ENCODE measurements around the gene GATD1. TPM values are rescaled to one million over a fixed set of nuclear protein-coding genes. Genes with fewer than 3 reads are reported as not detected.

The GATD1 gene
- polyA plus RNA-seq, 2 of the 4 experiments (the other 2 are of a cell fraction) = 14.5 to 43.1 TPM

DNA sequence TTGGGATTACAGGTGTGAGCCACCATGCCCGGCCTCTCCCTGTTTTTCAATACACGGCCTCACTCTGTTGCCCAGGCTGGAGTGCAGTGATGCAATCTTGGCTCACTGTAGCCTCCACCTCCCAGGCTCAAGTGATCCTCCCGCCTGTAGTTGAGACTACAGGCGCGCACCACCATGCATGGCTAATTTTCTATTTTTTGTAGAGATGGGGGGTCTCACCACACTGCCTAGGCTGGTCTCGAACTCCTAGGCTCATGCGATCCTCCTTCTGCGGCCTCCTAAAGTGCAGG is 11.5 kb downstream of the GATD1 start:
- WGBS (ENCODE audit: missing lambda C conversion rate) = 94% methylated on average over 8 of the region's 8 CpGs
- Histone ChIP-seq H3K9me3 (no peaks in the 10 kb centered on the region), H3K4me2 (no peak overlapping the region), H3K27ac (peak overlapping the region in 1 of 2 experiments; percentile 56; a peak in 2 of 6 replicates), H3K4me3 (no peak overlapping the region), H3K4me1 (peaks cover 29% of the 10 kb centered on the region)
- ATAC-seq = no peak; a peak in 1 of 6 replicates
- CTCF ChIA-PET = interaction anchor here (0.7 to 5.4 kb wide), 14 partner anchors 9 to 155 kb away, joined by 3 to 44 read pairs (median 4); partner anchors contain the start of genes GATD1 and TALDO1
- TF ChIP-seq CEBPB (IDR thresholded peaks at IDR 0.05) (peak in 1 of 2 experiments; percentile 63; a peak in 1 of 4 replicates), KDM5A (IDR thresholded peaks at IDR 0.05) (no peak)
- POLR2A ChIA-PET = no interaction called here
- FAIRE-seq = no peak
- DNase-seq (ENCODE audit: low read depth in 1 of 2, low spot score in 1 of 2) = no peak

DNA sequence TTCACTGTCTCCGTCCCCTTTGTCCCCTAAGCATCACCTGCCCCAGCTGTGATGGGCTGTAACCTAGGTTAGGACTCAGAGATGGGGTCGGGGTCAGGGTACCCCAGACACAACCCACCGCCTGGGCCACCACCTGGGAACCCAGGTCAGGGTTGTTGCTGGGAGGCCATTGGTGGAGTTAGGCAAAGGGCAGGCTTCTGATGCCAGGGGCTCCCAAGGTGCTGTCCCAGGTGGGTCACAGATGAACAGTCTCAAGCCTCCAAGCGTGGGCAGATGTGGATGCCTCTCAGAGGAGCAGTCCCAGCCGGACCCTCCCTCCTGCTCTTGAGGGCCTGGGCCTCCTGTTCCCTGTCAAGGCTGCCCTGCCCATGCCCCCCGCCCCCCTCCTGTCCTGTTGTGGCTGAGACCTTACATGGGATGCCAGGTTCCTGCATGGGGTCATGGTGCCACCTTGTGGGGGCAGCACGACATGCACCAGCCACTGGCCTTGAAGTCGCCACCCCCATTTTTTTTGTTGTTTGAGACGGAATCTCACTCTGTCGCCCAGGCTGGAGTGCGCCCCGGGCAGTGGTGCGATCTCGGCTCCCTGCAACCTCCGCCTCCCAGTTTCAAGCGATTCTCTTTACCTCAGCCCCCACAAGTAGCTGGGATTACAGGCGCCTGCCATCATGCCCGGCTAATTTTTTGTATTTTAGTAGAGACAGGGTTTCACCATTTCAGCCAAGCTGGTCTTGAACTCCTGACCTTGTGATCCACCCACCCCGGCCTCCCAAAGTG is 12.1 kb downstream of the GATD1 start:
- DNase-seq (ENCODE audit: low read depth in 1 of 2, low spot score in 1 of 2) = peak; percentile 60 to 82
- POLR2A ChIA-PET = interaction anchor here (0.9 kb wide), 1 partner anchor 18 kb away, joined by 3 read pairs; the partner anchor contains the start of gene TALDO1
- no peak for TF ChIP-seq HEYL (CRISPR knock-in tag; IDR thresholded peaks at IDR 0.05)
- 0 out of 2 replicates have a peak, but pooled peaks have one; percentile 18 for TF ChIP-seq GATA3 (IDR thresholded peaks at IDR 0.05; ENCODE audit: borderline replicate concordance)
- TF ChIP-seq, protein P1, sequence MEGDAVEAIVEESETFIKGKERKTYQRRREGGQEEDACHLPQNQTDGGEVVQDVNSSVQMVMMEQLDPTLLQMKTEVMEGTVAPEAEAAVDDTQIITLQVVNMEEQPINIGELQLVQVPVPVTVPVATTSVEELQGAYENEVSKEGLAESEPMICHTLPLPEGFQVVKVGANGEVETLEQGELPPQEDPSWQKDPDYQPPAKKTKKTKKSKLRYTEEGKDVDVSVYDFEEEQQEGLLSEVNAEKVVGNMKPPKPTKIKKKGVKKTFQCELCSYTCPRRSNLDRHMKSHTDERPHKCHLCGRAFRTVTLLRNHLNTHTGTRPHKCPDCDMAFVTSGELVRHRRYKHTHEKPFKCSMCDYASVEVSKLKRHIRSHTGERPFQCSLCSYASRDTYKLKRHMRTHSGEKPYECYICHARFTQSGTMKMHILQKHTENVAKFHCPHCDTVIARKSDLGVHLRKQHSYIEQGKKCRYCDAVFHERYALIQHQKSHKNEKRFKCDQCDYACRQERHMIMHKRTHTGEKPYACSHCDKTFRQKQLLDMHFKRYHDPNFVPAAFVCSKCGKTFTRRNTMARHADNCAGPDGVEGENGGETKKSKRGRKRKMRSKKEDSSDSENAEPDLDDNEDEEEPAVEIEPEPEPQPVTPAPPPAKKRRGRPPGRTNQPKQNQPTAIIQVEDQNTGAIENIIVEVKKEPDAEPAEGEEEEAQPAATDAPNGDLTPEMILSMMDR (IDR thresholded peaks at IDR 0.05) = peak; percentile 64
- peak; percentile 30 to 53; a peak in 3 of 5 replicates for TF ChIP-seq JUN (IDR thresholded peaks at IDR 0.05)
- peak; percentile 88 for TF ChIP-seq TP53 (CRISPR knock-in tag; IDR thresholded peaks at IDR 0.05)
- no peak for TF ChIP-seq POLR2A (IDR thresholded peaks at IDR 0.05; ENCODE audit: low read length)
- TF ChIP-seq, protein P2, sequence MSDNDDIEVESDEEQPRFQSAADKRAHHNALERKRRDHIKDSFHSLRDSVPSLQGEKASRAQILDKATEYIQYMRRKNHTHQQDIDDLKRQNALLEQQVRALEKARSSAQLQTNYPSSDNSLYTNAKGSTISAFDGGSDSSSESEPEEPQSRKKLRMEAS (IDR thresholded peaks at IDR 0.05) = peak; percentile 20; the same call in 1 of the 2 replicates
- TF ChIP-seq, protein P3, sequence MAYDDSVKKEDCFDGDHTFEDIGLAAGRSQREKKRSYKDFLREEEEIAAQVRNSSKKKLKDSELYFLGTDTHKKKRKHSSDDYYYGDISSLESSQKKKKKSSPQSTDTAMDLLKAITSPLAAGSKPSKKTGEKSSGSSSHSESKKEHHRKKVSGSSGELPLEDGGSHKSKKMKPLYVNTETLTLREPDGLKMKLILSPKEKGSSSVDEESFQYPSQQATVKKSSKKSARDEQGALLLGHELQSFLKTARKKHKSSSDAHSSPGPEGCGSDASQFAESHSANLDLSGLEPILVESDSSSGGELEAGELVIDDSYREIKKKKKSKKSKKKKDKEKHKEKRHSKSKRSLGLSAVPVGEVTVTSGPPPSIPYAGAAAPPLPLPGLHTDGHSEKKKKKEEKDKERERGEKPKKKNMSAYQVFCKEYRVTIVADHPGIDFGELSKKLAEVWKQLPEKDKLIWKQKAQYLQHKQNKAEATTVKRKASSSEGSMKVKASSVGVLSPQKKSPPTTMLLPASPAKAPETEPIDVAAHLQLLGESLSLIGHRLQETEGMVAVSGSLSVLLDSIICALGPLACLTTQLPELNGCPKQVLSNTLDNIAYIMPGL (CRISPR knock-in tag; IDR thresholded peaks at IDR 0.05; ENCODE audit: borderline replicate concordance) = 0 out of 2 replicates have a peak, but pooled peaks have one; percentile 40
- TF ChIP-seq, protein P4, sequence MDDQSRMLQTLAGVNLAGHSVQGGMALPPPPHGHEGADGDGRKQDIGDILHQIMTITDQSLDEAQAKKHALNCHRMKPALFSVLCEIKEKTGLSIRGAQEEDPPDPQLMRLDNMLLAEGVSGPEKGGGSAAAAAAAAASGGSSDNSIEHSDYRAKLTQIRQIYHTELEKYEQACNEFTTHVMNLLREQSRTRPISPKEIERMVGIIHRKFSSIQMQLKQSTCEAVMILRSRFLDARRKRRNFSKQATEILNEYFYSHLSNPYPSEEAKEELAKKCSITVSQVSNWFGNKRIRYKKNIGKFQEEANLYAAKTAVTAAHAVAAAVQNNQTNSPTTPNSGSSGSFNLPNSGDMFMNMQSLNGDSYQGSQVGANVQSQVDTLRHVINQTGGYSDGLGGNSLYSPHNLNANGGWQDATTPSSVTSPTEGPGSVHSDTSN (IDR thresholded peaks at IDR 0.05) = peak; percentile 64; the same call in 1 of the 2 replicates
- TF ChIP-seq RARB (CRISPR knock-in tag; IDR thresholded peaks at IDR 0.05) = peak; percentile 48; the same call in 1 of the 2 replicates
- TF ChIP-seq EHMT2 (IDR thresholded peaks at IDR 0.05; ENCODE audit: low read depth) = no peak
- TF ChIP-seq MYC (IDR thresholded peaks at IDR 0.05; ENCODE audit: borderline replicate concordance, low read length) = no peak
- peak; percentile 81 for TF ChIP-seq POLR2AphosphoS2 (conservative IDR thresholded peaks at IDR 0.05; ENCODE audit: low read length)
- TF ChIP-seq, protein P5, sequence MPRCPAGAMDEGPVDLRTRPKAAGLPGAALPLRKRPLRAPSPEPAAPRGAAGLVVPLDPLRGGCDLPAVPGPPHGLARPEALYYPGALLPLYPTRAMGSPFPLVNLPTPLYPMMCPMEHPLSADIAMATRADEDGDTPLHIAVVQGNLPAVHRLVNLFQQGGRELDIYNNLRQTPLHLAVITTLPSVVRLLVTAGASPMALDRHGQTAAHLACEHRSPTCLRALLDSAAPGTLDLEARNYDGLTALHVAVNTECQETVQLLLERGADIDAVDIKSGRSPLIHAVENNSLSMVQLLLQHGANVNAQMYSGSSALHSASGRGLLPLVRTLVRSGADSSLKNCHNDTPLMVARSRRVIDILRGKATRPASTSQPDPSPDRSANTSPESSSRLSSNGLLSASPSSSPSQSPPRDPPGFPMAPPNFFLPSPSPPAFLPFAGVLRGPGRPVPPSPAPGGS (IDR thresholded peaks at IDR 0.05) = peak; percentile 28; the same call in 1 of the 3 replicates
- peak; percentile 33; the same call in 1 of the 3 replicates for TF ChIP-seq SMC3 (IDR thresholded peaks at IDR 0.05)
- peak; percentile 59 to 69 for TF ChIP-seq RAD21 (conservative IDR thresholded peaks at IDR 0.05 in 1 of 2, IDR thresholded peaks at IDR 0.05 in 1 of 2)
- TF ChIP-seq, protein P6, sequence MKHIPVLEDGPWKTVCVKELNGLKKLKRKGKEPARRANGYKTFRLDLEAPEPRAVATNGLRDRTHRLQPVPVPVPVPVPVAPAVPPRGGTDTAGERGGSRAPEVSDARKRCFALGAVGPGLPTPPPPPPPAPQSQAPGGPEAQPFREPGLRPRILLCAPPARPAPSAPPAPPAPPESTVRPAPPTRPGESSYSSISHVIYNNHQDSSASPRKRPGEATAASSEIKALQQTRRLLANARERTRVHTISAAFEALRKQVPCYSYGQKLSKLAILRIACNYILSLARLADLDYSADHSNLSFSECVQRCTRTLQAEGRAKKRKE (CRISPR knock-in tag; IDR thresholded peaks at IDR 0.05; ENCODE audit: low read depth) = no peak
- H3K9me3 ChIP-seq = no peaks in the 10 kb centered on the region
- peak; percentile 63 to 64 for ATAC-seq
- peak overlapping the region in 1 of 2 experiments; percentile 56; a peak in 2 of 6 replicates for H3K27ac ChIP-seq
- no peak overlapping the region for H3K4me2 ChIP-seq
- 63% methylated on average over 16 of the region's 19 CpGs for WGBS (ENCODE audit: missing lambda C conversion rate)
- CTCF ChIA-PET = interaction anchor here (0.6 to 5.4 kb wide), 21 partner anchors 9 to 211 kb away, joined by 3 to 44 read pairs (median 4); partner anchors contain the start of genes GATD1, TALDO1 and TMEM80
- FAIRE-seq = no peak
- H3K4me3 ChIP-seq = no peak overlapping the region
- peaks cover 29% of the 10 kb centered on the region for H3K4me1 ChIP-seq

All from A549 (cell line).